ENCODE measurements around the gene OR4F29. TPM values are rescaled to one million over a fixed set of nuclear protein-coding genes. Genes with fewer than 3 reads are reported as not detected.
"Not testable (repeated sequence)": the region's sequence is repeated elsewhere in the genome, so short reads cannot be mapped to it uniquely, and the experiment has no call there.

OR4F29 gene, protein sequence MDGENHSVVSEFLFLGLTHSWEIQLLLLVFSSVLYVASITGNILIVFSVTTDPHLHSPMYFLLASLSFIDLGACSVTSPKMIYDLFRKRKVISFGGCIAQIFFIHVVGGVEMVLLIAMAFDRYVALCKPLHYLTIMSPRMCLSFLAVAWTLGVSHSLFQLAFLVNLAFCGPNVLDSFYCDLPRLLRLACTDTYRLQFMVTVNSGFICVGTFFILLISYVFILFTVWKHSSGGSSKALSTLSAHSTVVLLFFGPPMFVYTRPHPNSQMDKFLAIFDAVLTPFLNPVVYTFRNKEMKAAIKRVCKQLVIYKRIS
- total RNA-seq (2014; rRNA removed; shearing (Covaris generic)): not detected in 2 replicates

- not testable (repeated sequence) for DNase-seq (ENCODE audit: low read depth)
These were observed at the start of gene OR4F29 for GRCh38 chr1:451578-451977. Gene OR4F29 (minus strand): TSS chr1:451678. CDS start chr1:451678, 0 bp downstream.

Other genes starting within 250 kb of the OR4F29 start
- gene OR4F16, start 235.0 kb upstream of the OR4F29 start, total RNA-seq (2014; rRNA removed; shearing (Covaris generic)): not detected in 2 replicates